PC-3 (cell line): ENCODE data around the gene COL2A1. TPM values are rescaled to one million over a fixed set of nuclear protein-coding genes. Genes with fewer than 3 reads are reported as not detected.

Experiments
- ATAC-seq: fragments of 200-7000 bp; cut with Tn5 transposase; 2 replicates; pipeline ENCODE4 v1.9.1; 2020; ENCODE audit warnings: mild to moderate bottlenecking, moderate library complexity
- BruUV-seq: library from RNA; stranded (reverse); fragments of 400-500 nt; replicated peaks from 2 replicates; lab custom pipeline; 2021; lab: Mats Ljungman, UMichigan
- CTCF ChIA-PET: fragments of 300-600 bp; sonication (Branson Sonifier 250); formaldehyde crosslinking; loops from one replicate; lab custom pipeline; 2022; ENCODE audit warnings: antibody characterized with exemption; lab: Charles Lee
- POLR2A ChIA-PET: fragments of 300-600 bp; sonication (Branson Sonifier 250); formaldehyde crosslinking; loops from one replicate; lab custom pipeline; 2022; ENCODE audit warnings: antibody characterized with exemption; ENCODE audit not compliant: unreplicated experiment; lab: Charles Lee
- DNase-seq: peaks from one replicate; pipeline ENCODE4 v3.0.0-alpha.2; 2015
- H2AFZ ChIP-seq: fragments of 300-600 bp; sonication (generic); 2 replicates; pipeline ENCODE4 v1.6.0; 2016; ENCODE audit warnings: antibody characterized with exemption, low read length
- H3F3A ChIP-seq: fragments of 300-600 bp; sonication (generic); one replicate; pipeline ENCODE4 v1.6.0; 2017; ENCODE audit warnings: antibody characterized with exemption, low read length, control low read depth, mild to moderate bottlenecking; ENCODE audit not compliant: unreplicated experiment
- H3K27ac ChIP-seq: fragments of 300-600 bp; sonication (generic); 2 replicates; pipeline ENCODE4 v1.5.1; 2016; ENCODE audit warnings: mild to moderate bottlenecking, low read length
- H3K27me3 ChIP-seq: fragments of 300-600 bp; sonication (generic); 2 replicates; pipeline ENCODE4 v1.6.1; 2016; ENCODE audit warnings: low read length, mixed read lengths
- H3K36me3 ChIP-seq: fragments of 300-600 bp; sonication (generic); 2 replicates; pipeline ENCODE4 v1.6.1; 2016; ENCODE audit warnings: low read depth, mixed run types, low read length, mixed read lengths
- H3K4me1 ChIP-seq: fragments of 300-600 bp; sonication (generic); 2 replicates; pipeline ENCODE4 v1.5.1; 2016; ENCODE audit warnings: low read length; ENCODE audit not compliant: insufficient read depth
- H3K4me2 ChIP-seq: fragments of 300-600 bp; sonication (generic); 2 replicates; pipeline ENCODE4 v1.6.0; 2016; ENCODE audit warnings: low read length
- H3K4me3 ChIP-seq: fragments of 300-600 bp; sonication (generic); 2 replicates; pipeline ENCODE4 v1.5.1; 2016; ENCODE audit warnings: mild to moderate bottlenecking, low read length, mixed read lengths
- H3K79me2 ChIP-seq: fragments of 300-600 bp; sonication (generic); 2 replicates; pipeline ENCODE4 v1.6.1; 2017; ENCODE audit warnings: low read length, mixed read lengths
- H3K9ac ChIP-seq: fragments of 300-600 bp; sonication (generic); 2 replicates; pipeline ENCODE4 v1.6.0; 2016; ENCODE audit warnings: mild to moderate bottlenecking, low read length
- H3K9me2 ChIP-seq: fragments of 300-600 bp; sonication (generic); replicated peaks from 2 replicates; pipeline ENCODE4 v1.6.1; 2016; ENCODE audit warnings: mixed run types, low read length, mixed read lengths
- H3K9me3 ChIP-seq: fragments of 300-600 bp; sonication (generic); 2 replicates; pipeline ENCODE4 v1.6.1; 2016; ENCODE audit warnings: low read length, mixed read lengths
- H4K20me1 ChIP-seq: fragments of 300-600 bp; sonication (generic); 2 replicates; pipeline ENCODE4 v1.6.1; 2016; ENCODE audit warnings: low read length, mixed read lengths
- EZH2 ChIP-seq: fragments of 300-600 bp; sonication (generic); IDR thresholded peaks from one replicate; pipeline ENCODE4 v1.6.1; 2017; ENCODE audit warnings: antibody characterized with exemption, mild to moderate bottlenecking, low read length; ENCODE audit not compliant: unreplicated experiment
- EZH2phosphoT487 ChIP-seq: fragments of 300-600 bp; sonication (generic); IDR thresholded peaks from 2 replicates; pipeline ENCODE4 v1.6.1; 2018; ENCODE audit warnings: mild to moderate bottlenecking, antibody characterized with exemption, low read length, borderline replicate concordance
- intact Hi-C: fragments of 100-400 bp; cut with micrococcal nuclease; formaldehyde crosslinking; loops from 2 replicates; pipeline ENCODE4 v1.9.0; 2023
- total RNA-seq: library from RNA; depleted of rRNA; stranded (reverse); fragments of >200 nt; gene quantifications from 2 replicates; pipeline ENCODE4 v1.2.3, GENCODE V29; 2014
- TF ChIP-seq, protein P1 (sequence below): fragments of 300-600 bp; sonication (generic); conservative IDR thresholded peaks from 2 replicates; pipeline ENCODE4 v1.5.1; 2017; ENCODE audit warnings: antibody characterized with exemption, low read depth, mild to moderate bottlenecking, low read length

The COL2A1 gene
- total RNA-seq, 1 experiment from 2014 or later: 6.7 TPM

DNA sequence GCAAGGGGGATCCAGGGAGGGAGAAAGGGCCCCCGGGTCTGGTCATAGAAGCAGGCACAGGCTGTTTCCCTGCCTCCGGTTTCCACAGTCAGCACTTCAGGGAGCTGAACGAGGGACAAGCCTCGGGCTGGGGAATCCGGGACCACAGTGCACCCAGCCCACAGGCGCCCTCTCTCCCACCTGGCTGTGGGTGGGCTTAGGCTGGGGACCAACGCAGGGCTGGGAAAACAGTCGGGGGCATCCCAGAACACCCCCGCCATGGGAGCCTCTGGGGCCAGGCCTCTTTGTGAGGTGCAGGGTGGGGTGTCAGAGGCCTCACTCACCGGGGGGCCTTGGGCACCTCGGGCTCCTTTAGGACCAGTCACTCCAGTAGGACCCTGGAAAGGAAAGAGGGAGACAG is 24.6 kb downstream of the COL2A1 start:
- intact Hi-C loops: no loop called here
- POLR2A ChIA-PET: no interaction called here
- no peaks in the 10 kb centered on the region for H3F3A ChIP-seq
- H3K9me3 ChIP-seq: no peaks in the 10 kb centered on the region
- no peaks in the 10 kb centered on the region for H4K20me1 ChIP-seq
- no peaks in the 10 kb centered on the region for H3K9me2 ChIP-seq
- no peak overlapping the region for H3K27ac ChIP-seq
- no TSS peak for BruUV-seq
- no peak overlapping the region for H3K9ac ChIP-seq
- H3K4me1 ChIP-seq: no peaks in the 10 kb centered on the region
- no peaks in the 10 kb centered on the region for H3K36me3 ChIP-seq
- ATAC-seq (no peak), DNase-seq (no peak)
- TF ChIP-seq, protein P1, sequence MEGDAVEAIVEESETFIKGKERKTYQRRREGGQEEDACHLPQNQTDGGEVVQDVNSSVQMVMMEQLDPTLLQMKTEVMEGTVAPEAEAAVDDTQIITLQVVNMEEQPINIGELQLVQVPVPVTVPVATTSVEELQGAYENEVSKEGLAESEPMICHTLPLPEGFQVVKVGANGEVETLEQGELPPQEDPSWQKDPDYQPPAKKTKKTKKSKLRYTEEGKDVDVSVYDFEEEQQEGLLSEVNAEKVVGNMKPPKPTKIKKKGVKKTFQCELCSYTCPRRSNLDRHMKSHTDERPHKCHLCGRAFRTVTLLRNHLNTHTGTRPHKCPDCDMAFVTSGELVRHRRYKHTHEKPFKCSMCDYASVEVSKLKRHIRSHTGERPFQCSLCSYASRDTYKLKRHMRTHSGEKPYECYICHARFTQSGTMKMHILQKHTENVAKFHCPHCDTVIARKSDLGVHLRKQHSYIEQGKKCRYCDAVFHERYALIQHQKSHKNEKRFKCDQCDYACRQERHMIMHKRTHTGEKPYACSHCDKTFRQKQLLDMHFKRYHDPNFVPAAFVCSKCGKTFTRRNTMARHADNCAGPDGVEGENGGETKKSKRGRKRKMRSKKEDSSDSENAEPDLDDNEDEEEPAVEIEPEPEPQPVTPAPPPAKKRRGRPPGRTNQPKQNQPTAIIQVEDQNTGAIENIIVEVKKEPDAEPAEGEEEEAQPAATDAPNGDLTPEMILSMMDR: no peak
- TF ChIP-seq EZH2phosphoT487 (no peak), EZH2 (no peak)
- H3K79me2 ChIP-seq: no peaks in the 10 kb centered on the region
- H2AFZ ChIP-seq: no peak overlapping the region
- H3K27me3 ChIP-seq: no peaks in the 10 kb centered on the region
- CTCF ChIA-PET: no interaction called here
- no peak overlapping the region for H3K4me2 ChIP-seq
- no peak overlapping the region for H3K4me3 ChIP-seq

DNA sequence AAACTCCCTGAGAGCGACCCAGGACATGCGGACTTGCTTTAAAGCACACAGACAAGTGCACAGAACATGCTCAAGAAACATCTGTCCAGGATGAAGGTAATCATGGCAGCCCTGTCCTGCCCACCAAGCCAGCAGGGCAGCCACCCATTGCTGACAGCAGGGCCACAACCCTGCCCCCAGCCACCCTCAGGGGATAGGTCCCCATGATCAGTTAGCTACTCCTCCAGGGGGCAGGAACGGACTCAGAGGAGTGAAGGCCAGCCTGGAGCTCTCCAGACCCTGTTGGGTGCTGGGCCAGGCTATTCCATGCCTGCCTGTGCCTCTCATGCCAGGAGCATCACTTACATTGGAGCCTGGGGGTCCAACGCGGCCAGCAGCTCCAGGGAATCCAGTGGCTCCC is 25.1 kb downstream of the COL2A1 start:
- Histone ChIP-seq H3K4me1 (no peaks in the 10 kb centered on the region), H3K9ac (no peak overlapping the region), H3K4me3 (no peak overlapping the region), H3K79me2 (no peaks in the 10 kb centered on the region), H3K27me3 (no peaks in the 10 kb centered on the region), H2AFZ (no peak overlapping the region), H3F3A (no peaks in the 10 kb centered on the region), H4K20me1 (no peaks in the 10 kb centered on the region), H3K9me2 (no peaks in the 10 kb centered on the region), H3K4me2 (no peak overlapping the region), H3K27ac (no peak overlapping the region), H3K9me3 (no peaks in the 10 kb centered on the region), H3K36me3 (no peaks in the 10 kb centered on the region)
- DNase-seq (no peak), ATAC-seq (no peak)
- intact Hi-C loops: no loop called here
- BruUV-seq: no TSS peak
- ChIA-PET POLR2A (no interaction called here), CTCF (no interaction called here)
- no peak for TF ChIP-seq EZH2

GRCh38 chr12:47978598-47978873 is 25.7 kb downstream of the COL2A1 start:
- no peaks in the 10 kb centered on the region for H3K9me3 ChIP-seq
- ChIA-PET CTCF (no interaction called here), POLR2A (no interaction called here)
- no TSS peak for BruUV-seq
- no peaks in the 10 kb centered on the region for H3K4me1 ChIP-seq
- ATAC-seq (no peak), DNase-seq (no peak)
- H3K9ac ChIP-seq: no peak overlapping the region
- H4K20me1 ChIP-seq: no peaks in the 10 kb centered on the region
- no peak overlapping the region for H3K4me2 ChIP-seq
- H3K4me3 ChIP-seq: no peak overlapping the region
- H3K27ac ChIP-seq: no peak overlapping the region
- H3F3A ChIP-seq: no peaks in the 10 kb centered on the region
- no peaks in the 10 kb centered on the region for H3K79me2 ChIP-seq
- TF ChIP-seq, protein P1: no peak
- no peak for TF ChIP-seq EZH2
- TF ChIP-seq EZH2phosphoT487: no peak
- no peaks in the 10 kb centered on the region for H3K9me2 ChIP-seq
- no peak overlapping the region for H2AFZ ChIP-seq
- intact Hi-C loops: no loop called here
- H3K36me3 ChIP-seq: no peaks in the 10 kb centered on the region
- H3K27me3 ChIP-seq: no peaks in the 10 kb centered on the region
